Brain microvascular endothelial cell (primary cell): Measurements from ENCODE around the gene MARK4.

Experiments
- DNase-seq: peaks from one replicate; pipeline ENCODE4 v3.0.0-alpha.2; 2020
- H3K27ac ChIP-seq: fragments of 250-450 bp; sonication (Bioruptor Pico); 2 replicates; pipeline ENCODE4 v1.5.1; 2020; ENCODE audit warnings: mild to moderate bottlenecking, moderate library complexity
- H3K27me3 ChIP-seq: fragments of 250-450 bp; sonication (Bioruptor Pico); replicated peaks from 2 replicates; pipeline ENCODE4 v1.5.1; 2020; ENCODE audit warnings: mild to moderate bottlenecking
- H3K36me3 ChIP-seq: fragments of 250-450 bp; sonication (Bioruptor Pico); replicated peaks from 2 replicates; pipeline ENCODE4 v1.5.1; 2020; ENCODE audit warnings: mild to moderate bottlenecking
- H3K4me3 ChIP-seq: 2 replicates; pipeline ENCODE4 v1.5.1; 2011; ENCODE audit warnings: low read depth, mild to moderate bottlenecking, control low read depth, low read length, moderate library complexity
- CTCF ChIP-seq: IDR thresholded peaks from 2 replicates; pipeline ENCODE4 v1.5.1; 2011; ENCODE audit warnings: low read depth, mild to moderate bottlenecking, moderate library complexity, low read length, control low read depth, inconsistent platforms; ENCODE audit errors: missing control alignments
- in situ Hi-C: cut with HindIII; loops from 2 replicates; pipeline ENCODE4 v1.10.0; 2017; ENCODE audit warnings: low sequenced_read_pairs, low pct_ligation_motif_present

The MARK4 gene

GRCh38 chr19:45231891-45232290 is 19.2 kb upstream of the MARK4 start:
- no peak overlapping the region for H3K27ac ChIP-seq
- no peak for TF ChIP-seq CTCF
- DNase-seq = no peak
- in situ Hi-C loops = no loop called here
- H3K4me3 ChIP-seq = no peak overlapping the region
- no peaks in the 10 kb centered on the region for H3K36me3 ChIP-seq
- H3K27me3 ChIP-seq = peaks cover 22% of the 10 kb centered on the region

- Histone ChIP-seq H3K27me3 (peaks cover 22% of the 10 kb centered on the region), H3K4me3 (no peak overlapping the region), H3K36me3 (no peaks in the 10 kb centered on the region), H3K27ac (no peak overlapping the region)
- in situ Hi-C loops = no loop called here
- no peak for TF ChIP-seq CTCF
- no peak for DNase-seq
Observed at GRCh38 chr19:45234089-45234869, 16.8 kb upstream of the MARK4 start.

- Histone ChIP-seq H3K36me3 (no peaks in the 10 kb centered on the region), H3K27me3 (peaks cover 22% of the 10 kb centered on the region), H3K4me3 (no peak overlapping the region), H3K27ac (no peak overlapping the region)
- no peak for TF ChIP-seq CTCF
- no peak for DNase-seq
- in situ Hi-C loops = no loop called here
Observed at GRCh38 chr19:45235485-45235884, 15.6 kb upstream of the MARK4 start.

- Histone ChIP-seq H3K27ac (no peak overlapping the region), H3K36me3 (no peaks in the 10 kb centered on the region), H3K4me3 (no peak overlapping the region), H3K27me3 (peaks cover 18% of the 10 kb centered on the region)
- no peak for DNase-seq
- in situ Hi-C loops = no loop called here
- TF ChIP-seq CTCF = no peak
Observed at GRCh38 chr19:45238556-45238955, 12.5 kb upstream of the MARK4 start.

- no peak for TF ChIP-seq CTCF
- H3K27me3 ChIP-seq = no peaks in the 10 kb centered on the region
Observed at GRCh38 chr19:45243144-45243732, 7.8 kb upstream of the MARK4 start.

More at GRCh38 chr19:45243144-45243732, 7.8 kb upstream of the MARK4 start:
- DNase-seq = no peak
- Histone ChIP-seq H3K27ac (no peak overlapping the region), H3K36me3 (no peaks in the 10 kb centered on the region), H3K4me3 (no peak overlapping the region)
- in situ Hi-C loops = no loop called here
